Globus pallidus (tissue), 1 donor: ENCODE data around the gene MYLK.

Source experiments
- DNase-seq: peaks from one replicate; pipeline ENCODE4 v3.0.0-alpha.2; 2015; ENCODE audit warnings: low spot score

Gene MYLK

DNA sequence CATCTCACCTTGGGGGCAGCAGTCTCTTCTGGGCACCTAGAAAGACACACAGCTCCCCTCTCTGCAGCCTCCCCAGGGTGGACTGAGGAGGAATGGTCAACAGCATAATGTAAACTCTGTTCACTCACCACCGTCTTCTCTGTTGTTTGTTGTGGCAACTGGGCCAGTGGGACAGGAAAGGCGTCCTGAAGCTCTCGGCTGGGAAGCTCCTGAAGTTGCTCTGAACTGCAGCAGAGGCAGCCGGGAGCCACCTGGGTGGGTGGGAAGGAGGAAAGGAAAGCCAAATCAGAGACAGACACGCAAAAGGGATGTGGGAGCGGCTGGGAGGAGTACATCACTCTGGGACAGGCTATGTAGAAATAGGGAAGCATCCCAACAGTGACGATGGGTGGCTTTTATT, 52.7 kb downstream of the MYLK start:
- DNase-seq = no peak

DNA sequence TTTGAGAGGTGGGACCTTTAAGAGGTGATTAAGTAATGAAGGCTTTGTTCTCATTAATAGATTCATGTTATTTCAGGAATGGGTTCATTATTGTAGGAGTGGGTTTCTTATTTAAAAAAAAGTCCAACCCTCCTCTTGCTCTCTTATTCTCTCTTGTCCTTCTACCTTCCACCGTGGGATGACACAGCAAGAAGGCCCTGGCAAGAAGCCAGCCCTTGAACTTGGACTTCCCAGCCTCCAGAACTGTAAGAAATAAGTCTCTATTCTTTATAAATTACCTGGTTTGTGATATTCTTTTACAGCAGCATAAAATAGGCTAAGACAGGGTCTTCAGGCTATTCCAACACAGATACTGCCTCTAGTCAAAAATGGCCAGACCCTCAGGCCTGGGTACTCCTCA, 62.2 kb downstream of the MYLK start:
- DNase-seq = no peak

DNA sequence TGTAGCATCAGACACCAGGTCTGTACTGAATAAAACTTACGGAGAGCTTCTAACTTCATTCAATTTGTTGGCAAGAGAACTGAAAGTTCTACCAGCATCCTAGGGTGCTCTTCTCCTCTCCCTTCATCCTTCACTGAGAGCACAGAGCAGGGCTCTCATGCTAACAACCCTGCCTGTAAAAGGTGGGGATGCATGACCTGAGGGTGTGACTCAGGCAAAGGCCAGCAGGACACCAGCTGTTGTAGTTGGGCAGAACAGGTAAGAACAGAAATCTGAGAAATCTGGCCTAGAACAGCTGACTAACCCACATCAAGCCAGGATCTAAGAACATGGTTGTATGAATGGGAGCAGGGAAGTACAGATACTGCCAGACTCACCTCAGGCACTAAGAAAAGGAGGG, 64.2 kb downstream of the MYLK start:
- DNase-seq = no peak

DNA sequence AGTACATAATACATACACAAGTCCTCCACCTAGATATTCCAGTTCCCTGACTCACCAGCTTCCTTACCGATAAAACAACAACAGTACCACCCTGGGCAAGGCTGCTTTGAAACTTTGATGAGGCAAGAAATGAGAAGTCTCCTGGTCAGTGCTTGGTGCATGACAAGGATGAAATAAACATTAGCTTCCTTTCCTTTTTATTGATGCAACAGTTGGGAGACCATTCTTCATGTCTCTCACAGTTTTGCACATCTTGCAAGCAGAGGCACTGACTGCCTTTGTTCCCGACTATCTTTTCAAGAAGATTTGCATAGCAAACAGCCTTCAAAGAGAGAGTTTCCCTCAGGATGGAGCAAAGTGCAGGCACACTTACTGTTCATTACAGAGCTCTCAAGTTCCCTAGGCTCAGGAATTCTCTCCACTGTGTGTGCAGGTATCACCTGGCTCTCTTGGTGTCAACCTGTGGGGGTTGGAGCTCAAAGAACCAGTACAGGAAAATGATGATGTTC, 65.2 kb downstream of the MYLK start:
- DNase-seq = no peak

DNA sequence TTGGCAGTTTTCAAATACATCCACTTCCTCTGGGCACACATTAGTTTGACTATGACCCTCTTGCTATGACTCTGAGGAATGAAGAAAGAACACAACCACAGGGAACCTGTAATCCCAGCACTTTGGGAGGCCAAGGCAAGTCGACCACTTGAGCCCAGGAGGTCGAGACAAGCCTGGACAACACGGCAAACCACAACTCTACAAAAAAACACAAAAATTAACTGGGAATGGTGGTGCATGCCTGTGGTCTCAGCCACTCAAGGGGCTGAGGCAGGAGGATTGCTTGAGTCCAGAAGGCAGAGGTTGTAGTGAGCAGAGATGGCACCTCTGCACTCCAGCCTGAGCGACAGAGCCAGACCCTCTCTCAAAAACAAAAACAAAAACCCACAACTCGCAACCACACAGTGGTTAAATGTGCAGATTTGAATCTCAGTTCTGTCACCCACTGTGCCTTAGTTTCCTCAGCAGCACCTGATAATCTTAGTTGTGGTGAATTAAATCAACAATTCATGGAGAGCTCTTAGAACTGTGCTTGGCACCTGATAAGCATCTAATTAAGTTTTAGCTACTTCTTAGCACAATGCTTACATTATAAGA, 65.7 kb downstream of the MYLK start:
- DNase-seq = no peak

DNA sequence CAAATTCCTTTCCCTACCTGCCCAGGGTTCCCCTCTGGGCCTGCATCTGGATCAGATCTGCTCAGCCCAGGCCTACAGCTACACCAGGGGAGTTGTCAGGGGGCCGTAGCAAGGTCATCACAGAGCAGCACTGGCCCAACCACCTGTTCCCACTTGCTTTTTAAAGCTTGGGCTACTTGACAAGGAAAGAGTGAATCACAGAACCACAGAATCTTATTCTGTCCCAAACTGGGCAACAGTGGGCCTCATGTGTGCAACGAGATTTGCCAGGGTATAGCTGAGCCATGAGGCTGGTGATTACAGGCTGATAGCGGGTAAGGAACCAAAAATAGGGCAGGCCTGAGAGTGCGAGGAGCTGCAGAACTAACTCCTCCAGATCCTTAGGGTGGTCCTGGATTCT, 66.7 kb downstream of the MYLK start:
- DNase-seq = no peak

DNA sequence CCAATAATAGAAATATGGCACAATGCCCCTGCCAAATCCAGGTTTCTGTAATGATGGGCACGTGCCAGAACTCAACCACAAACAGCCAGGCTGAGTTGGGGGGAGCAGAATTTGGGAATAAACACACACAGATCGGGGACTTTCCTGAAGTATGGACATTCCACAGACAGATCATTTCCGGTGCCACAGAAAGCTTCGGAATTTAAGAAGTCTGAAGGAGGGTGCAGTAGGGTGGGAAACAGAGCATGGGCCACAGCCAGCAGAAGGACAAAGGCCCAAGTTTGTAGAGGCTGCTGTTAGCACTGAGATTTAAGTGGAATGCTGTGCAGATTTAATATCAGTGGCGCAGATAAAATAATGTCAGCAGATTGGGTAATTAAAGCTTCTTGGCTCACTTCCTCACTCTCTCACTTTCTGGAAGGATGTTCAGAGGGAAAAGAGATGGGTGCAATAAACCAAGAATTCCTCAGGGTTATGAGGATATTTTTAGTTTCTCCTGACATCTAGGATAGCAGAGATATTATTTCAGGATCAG, 67.4 kb downstream of the MYLK start:
- DNase-seq = no peak

DNA sequence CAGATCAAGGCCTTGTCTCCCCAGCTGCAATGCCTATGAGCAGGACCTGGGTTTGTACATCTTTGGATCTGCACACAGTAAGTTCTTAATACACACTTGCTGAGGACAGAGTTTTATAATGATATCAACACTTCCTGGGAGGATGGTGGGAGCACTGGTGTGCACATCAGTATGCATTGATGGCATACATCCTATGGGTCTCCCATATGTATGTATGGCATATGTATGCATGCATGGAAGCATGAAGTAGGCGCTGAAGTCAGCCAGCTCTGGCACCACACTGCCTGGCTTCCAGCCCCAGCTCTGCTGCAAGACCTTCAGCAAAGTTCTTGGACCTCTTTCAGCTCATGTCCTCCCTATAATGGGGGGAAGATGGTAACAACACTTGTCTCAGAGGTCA, 68.2 kb downstream of the MYLK start:
- DNase-seq = no peak

DNA sequence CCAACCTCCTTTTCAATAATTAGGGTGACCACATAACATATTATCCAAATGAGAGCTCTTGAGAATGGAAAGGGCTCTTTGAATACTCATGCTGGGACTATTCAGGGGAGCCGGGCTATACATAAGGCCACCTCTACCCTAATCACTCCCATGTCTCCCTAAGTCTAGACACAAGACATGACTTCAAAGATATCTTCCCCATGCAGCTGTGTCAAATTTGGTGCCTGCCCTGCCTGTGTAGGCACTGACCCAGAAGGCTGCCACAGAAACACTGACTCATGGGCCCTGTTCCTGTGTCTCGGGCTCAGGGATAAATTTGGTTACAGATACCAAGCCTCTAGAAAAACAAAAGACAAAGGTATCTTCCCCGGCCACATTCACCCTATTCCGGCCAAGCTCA, 70.3 kb downstream of the MYLK start:
- no peak for DNase-seq

DNA sequence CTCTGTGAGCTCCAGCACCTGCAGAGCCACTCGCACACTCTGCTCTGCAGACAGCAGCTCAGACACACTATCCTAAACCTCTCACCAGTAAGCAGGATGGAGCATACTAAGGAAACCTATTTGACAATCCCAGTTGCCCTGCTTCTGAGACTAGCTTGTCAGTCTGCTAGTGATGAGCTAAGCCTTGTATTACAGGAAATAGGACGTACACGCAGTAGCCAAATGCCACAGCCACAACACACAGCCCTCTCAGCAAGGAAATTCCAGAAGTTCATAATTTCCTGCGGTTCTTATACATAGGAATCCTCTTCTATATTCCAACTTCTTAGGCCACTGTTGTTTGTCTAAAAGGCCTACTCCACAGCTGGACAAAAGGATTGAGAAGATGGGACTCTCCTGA, 74.5 kb downstream of the MYLK start:
- DNase-seq = no peak

DNA sequence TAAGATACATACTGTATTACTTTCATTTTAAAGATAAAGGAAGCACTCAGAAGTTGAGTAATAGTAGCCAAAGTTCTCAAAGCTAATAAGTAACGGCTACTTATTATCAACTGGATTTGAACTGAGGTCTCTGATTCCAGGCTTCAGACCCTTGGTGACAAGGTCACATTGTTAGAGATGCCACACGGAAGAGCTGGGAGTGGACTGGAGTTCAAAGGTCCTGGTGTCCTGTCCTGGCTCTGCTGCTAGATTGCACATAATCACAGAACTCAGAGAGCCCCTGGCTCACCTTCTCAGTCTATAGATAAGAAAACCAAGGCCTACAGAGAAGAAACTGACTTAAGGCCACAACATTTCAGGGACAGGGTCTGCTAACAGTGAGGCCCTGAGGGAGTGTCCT, 75.3 kb downstream of the MYLK start:
- DNase-seq = no peak

DNA sequence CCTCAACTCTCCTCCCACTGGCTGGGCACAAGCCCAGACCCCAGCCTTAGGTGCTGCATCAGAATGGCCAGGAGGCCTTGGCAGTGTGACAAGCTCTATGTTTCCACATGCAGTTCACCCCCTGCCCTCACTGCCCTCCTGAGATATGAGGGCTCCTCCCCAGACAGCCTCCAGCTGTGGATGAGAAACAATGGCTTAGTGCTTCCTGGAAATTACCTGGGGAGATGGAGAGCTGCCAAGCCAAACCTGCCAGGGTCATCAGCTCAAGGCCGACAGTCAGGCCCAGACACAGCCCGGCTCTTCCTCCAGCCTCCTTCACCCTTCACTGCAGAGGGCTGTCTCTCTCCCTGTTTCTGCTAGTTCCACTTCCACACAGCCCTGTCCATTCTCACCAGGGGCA, 76.3 kb downstream of the MYLK start:
- no peak for DNase-seq

DNA sequence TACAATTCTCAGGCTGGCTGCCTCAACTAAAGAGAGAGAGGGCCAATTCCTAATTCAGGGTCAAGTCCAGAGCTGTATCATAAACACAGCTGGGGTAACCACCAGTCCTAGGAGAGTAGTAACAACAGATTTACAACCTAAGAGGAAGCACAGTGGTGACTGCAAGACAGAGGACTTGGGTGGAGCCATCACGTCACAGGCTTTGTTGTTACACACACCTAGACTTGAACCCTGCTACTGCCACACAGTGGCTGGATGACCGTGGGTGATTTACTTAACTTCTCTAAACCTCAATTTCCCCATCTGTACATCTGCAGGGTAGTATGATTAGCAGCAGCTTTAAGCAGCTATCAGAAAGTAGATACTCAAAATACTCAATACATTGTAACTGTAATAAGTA, 78.6 kb downstream of the MYLK start:
- DNase-seq = no peak

DNA sequence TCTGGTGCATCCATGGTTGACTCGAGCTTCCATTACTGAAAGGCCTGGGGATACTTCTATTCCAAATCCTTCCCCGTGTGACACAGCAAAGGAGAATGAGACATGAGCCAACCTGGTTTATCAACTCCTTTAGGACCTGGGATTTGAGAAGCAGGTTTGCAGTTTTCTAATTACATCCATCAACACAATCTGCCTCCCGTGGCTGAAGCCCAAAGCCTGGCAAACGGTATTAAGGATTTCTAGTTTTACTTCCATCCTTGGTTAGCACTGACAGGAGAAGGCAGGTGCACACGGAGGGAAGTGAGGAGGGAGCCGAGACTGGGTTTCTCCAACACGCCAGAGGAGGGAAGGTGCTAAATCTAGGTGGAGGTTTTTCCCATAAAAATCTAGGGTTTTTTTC, 79.0 kb downstream of the MYLK start:
- DNase-seq = no peak

DNA sequence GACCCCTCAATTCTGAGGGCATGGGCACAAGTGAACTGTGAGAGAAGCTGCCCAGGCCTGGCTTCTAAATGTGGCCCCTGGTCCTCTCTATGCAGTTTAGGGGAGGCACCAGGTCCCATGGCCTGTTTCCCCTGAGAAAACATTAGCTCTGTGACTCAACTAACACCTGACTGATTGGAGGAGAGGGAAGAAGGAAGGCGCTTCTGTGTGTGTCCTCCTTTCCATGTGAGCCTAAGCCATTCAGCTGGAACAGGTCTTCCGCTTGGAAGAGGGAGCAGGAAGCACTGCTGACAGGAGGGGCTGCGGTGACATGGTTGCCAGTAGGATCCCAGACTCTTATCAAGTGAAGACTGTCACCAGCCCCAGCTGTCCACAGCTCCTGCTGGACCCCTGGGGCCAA, 79.5 kb downstream of the MYLK start:
- DNase-seq = no peak

DNA sequence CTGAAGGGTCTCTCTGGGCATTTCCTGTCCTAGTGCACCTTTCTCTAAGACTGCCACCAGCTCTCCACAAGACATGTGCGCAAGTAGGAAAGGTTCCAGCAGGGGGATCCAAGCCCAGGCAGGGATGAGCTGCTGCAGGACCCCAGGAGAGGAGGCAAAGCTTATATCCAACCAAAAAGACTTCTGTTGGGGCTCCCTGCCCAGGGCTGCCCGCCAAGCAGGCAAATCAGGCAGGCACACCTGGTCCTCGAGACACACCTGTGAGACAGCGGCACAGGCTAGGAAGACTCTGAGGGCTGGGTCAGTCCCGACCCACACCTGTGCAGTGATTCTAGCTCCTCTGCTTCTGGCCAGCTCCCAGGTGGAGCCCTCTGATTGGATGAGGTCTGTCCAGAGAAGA, 80.6 kb downstream of the MYLK start:
- no peak for DNase-seq

DNA sequence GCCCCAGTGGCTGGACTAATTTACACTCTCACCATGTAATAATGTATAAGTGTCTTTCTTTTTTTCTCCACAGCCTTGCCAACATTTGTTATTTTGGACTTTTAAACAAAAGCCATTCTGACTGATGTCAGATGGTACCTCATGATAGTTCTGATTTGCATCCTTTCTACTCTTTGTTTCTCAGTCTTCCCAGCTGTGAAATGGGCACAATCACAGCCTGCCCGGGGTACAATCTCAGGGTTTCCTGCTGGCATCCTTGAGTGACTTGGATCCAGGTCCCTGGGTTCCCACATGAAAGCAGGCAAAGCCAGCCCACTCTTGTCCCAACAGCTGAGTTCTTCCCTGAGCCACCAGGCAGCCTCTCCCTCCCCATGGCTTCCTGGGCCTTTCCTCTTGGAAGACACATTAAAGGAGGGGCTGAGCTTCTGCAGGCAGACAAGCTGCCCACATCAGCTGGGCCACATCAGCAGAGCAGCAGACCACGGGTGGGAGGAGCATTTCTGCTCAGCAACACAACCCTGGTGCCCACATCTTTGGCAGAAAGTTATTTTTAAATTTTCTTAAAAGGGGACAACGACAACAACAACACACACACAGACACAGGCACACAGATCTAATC, 82.0 kb downstream of the MYLK start:
- no peak for DNase-seq

DNA sequence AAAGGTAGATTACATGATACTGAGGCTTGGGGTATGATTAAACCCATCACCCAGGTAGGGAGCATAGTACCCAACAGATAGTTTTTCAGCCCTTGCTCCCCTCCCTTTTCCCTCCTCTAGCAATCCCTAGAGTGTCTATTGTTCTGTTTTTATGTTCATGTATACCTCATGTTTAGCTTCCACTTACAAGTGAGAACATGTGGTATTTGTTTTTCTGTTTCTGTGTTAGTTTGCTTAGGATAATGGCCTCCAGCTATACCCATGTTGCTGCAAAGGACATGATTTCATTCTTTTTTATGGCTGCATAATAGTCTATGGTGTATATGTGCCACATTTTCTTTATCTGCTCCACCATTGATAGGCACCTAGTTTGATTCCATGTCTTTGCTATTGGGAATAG, 82.7 kb downstream of the MYLK start:
- no peak for DNase-seq

DNA sequence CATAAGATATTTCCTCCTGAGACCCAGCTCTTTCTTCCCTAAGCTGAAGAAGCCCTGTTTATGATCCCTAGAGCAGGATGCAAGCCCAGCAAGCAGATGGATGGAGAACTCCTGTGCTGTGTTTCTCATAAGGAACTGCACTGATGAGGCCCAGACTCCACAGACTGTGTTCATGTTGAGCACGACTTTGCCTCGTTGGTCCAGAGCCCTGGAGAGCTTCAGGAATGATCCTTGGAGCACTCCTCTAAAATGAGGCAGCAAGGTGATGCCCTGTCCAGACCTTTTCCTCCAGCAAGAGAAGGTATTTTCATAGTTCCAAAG, 83.8 kb downstream of the MYLK start:
- DNase-seq = no peak

DNA sequence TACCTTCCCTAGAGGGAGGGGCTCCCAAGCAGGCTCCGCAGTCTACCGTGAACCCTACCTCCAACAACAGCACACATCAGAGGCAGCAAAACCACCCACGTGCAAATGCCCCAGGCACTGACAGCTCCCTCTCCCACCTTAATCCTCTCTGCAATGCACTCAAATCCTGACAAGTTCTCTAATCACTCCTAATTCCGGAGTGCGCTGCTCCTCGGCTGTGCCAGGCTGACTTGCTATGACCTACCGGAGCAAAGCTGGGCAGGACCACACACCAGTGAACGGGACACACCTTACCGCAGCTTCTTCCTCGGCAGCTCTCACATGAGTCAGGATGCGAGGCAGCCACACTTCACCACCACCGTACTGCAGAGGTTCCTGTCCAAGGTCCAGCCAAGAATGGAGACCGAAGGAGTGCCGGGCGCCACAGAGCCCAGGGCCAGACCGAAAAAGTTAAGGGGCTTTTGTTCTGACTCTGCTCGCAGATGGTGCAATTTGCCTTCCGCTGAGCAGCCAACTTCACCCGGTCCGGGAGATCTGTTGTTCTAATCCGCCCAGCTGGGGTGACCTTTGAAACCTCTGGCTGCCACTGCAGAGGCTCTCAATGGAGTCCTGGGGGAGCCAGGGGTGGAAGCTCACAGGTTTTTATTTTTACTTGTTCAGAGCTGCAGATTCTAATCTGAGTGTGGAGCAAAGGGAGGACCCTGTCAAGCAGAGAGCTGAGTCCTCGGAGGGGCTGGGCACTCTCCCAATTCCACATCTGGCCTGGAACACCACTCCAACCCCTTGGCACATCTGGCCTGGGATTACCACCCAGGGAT, 84.4 kb downstream of the MYLK start:
- no peak for DNase-seq

DNA sequence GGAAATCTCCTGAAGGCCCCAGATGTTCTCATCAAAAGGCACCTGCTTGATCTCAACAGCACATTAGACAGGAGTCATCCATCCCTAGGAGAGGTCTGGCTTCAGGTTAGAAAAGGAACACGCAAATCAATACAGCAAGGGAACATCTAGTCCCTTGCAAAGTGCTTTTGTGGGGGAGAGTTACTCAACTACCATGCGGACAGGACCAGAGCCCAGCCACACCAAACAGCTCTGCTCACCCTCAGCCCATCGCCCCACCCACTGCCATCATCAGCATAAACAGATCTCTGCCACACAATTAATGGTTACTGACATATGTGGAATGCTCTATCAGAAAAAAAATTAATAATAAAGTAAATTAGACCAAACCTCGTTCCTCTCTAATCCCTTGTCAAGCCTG, 85.6 kb downstream of the MYLK start:
- no peak for DNase-seq

DNA sequence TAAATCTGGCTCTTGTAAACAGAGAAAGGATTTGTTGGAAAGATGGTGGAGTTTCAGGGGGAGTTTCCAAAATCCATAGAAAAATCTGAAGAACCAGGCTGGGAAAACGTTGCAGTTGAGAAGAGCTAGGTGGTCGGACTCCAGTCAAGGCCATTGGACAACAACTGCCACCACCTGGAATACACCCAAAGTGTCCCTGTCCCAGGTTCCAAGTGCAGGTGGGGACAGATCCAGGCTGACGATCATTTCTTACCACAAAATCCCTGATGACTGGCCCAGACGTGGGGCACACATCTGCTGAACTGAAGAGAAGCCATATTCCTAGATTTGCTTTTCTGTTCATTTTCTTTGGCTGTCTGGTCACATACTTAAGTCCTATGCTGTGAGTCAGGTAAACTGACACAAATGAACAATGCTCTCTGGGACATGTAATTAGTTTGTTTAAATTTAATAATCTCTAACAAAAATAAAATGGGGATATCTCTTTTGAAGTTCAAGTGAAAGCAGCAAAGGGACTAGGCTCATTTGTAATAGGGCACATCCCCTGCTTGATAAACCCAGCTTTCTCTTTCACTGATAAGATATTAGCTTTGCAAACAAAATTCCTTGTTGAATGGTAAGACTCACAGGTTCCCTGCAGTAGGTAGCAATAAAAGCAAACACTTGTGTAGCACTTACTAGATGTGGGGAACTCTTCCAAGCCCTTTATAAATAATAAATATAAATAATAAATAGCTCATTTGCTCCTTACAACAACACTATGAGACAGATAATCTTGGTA, 88.5 kb downstream of the MYLK start:
- DNase-seq = no peak

DNA sequence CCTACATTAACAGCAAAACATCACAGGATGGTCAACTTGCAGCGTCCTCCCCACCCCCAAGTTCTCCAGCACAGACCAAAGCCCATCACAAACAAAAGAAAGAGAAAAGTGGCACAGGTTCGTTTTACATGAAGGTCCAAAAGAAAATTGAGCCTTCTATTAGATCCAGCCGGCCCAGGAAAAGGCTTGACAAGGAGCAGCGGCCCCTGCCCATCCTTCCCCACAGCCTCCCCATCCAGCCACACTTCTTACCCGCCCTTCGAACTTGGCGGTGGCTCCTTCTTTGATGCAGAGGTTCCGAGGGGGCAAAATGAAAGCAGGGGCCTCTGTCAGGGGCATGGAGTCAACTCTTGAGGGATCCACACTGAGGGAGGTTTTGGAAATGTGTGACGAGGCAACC, 90.7 kb downstream of the MYLK start:
- no peak for DNase-seq
